ENCODE data around the gene GIT2.

Gene GIT2

GRCh38 chr12:109952873-109953272 lies 43.3 kb downstream of the GIT2 start:
- Mint-ChIP-seq H3K4me3 (no peak overlapping the region), H3K27ac (peak overlapping the region; percentile 77), H3K4me1 (ENCODE audit: low read depth) (peaks cover 30% of the 10 kb centered on the region), H3K27me3 (no peaks in the 10 kb centered on the region), H3K36me3 (ENCODE audit: low read depth) (peaks cover 100% of the 10 kb centered on the region), H3K9me3 (no peaks in the 10 kb centered on the region)
- intact Hi-C loops (cut with micrococcal nuclease), result no loop called here

- Mint-ChIP-seq H3K4me3 (peak overlapping the region; percentile 21), H3K36me3 (ENCODE audit: low read depth) (peaks cover 100% of the 10 kb centered on the region), H3K27me3 (no peaks in the 10 kb centered on the region), H3K9me3 (no peaks in the 10 kb centered on the region), H3K27ac (peak overlapping the region; percentile 77), H3K4me1 (ENCODE audit: low read depth) (peaks cover 35% of the 10 kb centered on the region)
- intact Hi-C loops (cut with micrococcal nuclease), result no loop called here
Observed at GRCh38 chr12:109952160-109952858, 43.9 kb downstream of the GIT2 start.

DNA sequence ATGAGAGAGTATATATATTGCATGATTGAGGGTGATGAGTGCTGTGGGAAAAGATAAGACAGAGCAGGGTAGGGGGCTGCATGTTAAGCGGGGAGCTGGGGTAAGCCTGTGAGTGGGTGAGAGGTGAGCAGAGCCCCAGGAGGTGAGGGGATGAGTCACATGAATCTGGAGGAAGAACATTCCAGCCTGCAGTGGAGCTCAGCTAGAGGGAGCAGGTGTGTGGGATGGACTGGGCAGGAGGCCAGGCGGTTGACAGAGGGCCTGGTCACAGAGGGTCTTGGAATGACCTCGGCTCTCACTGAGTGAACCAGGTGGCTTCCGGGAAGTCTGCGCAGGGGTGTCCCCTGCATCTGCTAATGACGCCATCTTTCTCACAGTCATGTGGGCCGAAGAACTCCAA lies 44.4 kb downstream of the GIT2 start:
- no peaks in the 10 kb centered on the region for H3K9me3 Mint-ChIP-seq
- no peaks in the 10 kb centered on the region for H3K27me3 Mint-ChIP-seq
- no peak overlapping the region for H3K4me3 Mint-ChIP-seq
- H3K36me3 Mint-ChIP-seq (ENCODE audit: low read depth), result peaks cover 100% of the 10 kb centered on the region
- intact Hi-C loops (cut with micrococcal nuclease), result no loop called here
- H3K27ac Mint-ChIP-seq, result peak overlapping the region; percentile 77
- H3K4me1 Mint-ChIP-seq (ENCODE audit: low read depth), result peaks cover 41% of the 10 kb centered on the region

GRCh38 chr12:109951136-109951535 lies 45.0 kb downstream of the GIT2 start:
- no peak overlapping the region for H3K4me3 Mint-ChIP-seq
- H3K36me3 Mint-ChIP-seq (ENCODE audit: low read depth), result peaks cover 99% of the 10 kb centered on the region
- peaks cover 47% of the 10 kb centered on the region for H3K4me1 Mint-ChIP-seq (ENCODE audit: low read depth)
- intact Hi-C loops (cut with micrococcal nuclease), result no loop called here
- H3K27me3 Mint-ChIP-seq, result no peaks in the 10 kb centered on the region
- H3K9me3 Mint-ChIP-seq, result no peaks in the 10 kb centered on the region
- peak overlapping the region; percentile 77 for H3K27ac Mint-ChIP-seq

GRCh38 chr12:109950625-109951024 lies 45.5 kb downstream of the GIT2 start:
- Mint-ChIP-seq H3K36me3 (ENCODE audit: low read depth) (peaks cover 94% of the 10 kb centered on the region), H3K4me3 (no peak overlapping the region), H3K4me1 (ENCODE audit: low read depth) (peaks cover 47% of the 10 kb centered on the region), H3K27ac (no peak overlapping the region), H3K9me3 (no peaks in the 10 kb centered on the region), H3K27me3 (no peaks in the 10 kb centered on the region)
- intact Hi-C loops (cut with micrococcal nuclease), result no loop called here

GRCh38 chr12:109949089-109949488 lies 47.1 kb downstream of the GIT2 start:
- Mint-ChIP-seq H3K36me3 (ENCODE audit: low read depth) (peaks cover 91% of the 10 kb centered on the region), H3K27me3 (no peaks in the 10 kb centered on the region), H3K4me3 (no peak overlapping the region), H3K9me3 (no peaks in the 10 kb centered on the region), H3K27ac (no peak overlapping the region), H3K4me1 (ENCODE audit: low read depth) (peaks cover 55% of the 10 kb centered on the region)
- intact Hi-C loops (cut with micrococcal nuclease), result no loop called here

DNA sequence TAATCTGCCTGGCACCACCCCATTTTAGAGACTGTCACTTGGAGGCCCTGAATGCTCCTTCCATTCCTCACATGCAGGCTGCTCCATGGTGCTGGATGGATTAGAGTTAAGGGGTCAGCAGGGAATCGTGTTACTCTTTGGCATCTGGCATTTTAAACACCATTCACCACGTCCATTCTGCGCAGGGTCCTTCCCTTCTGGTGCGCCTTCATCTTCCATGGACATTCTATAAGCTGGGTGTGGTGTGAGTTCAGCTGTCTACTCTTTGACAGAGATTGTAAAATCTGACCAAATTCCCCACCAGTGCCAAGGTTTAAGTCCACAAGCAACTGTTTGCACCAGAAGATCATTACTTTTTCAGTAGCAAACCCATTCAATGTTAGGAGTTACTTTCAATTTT lies 47.8 kb downstream of the GIT2 start:
- no peaks in the 10 kb centered on the region for H3K27me3 Mint-ChIP-seq
- H3K27ac Mint-ChIP-seq, result peak overlapping the region; percentile 85
- H3K4me1 Mint-ChIP-seq (ENCODE audit: low read depth), result peaks cover 52% of the 10 kb centered on the region
- no peaks in the 10 kb centered on the region for H3K9me3 Mint-ChIP-seq
- intact Hi-C loops (cut with micrococcal nuclease), result no loop called here
- H3K4me3 Mint-ChIP-seq, result no peak overlapping the region
- H3K36me3 Mint-ChIP-seq (ENCODE audit: low read depth), result peaks cover 84% of the 10 kb centered on the region

DNA sequence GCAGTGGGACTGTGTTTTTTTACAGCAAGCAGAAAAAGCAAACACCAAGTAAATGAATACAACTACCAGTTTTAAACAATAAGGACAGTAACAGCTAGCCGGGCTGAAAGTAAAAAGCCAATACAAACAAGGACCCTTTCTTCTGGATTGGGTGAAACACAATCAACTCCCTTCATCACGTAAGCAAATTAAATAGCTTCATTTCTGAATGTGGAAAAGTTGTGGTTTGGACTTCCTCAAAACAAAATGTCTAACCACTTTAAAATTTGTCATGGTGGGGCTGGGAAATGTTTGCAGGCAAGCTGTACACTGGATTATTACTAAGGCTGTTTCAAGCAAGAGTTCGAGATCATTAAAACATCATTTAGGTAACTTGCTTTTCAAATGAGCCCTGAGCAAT lies 48.6 kb downstream of the GIT2 start:
- peak overlapping the region; percentile 85 for H3K27ac Mint-ChIP-seq
- intact Hi-C loops (cut with micrococcal nuclease), result no loop called here
- H3K27me3 Mint-ChIP-seq, result no peaks in the 10 kb centered on the region
- no peak overlapping the region for H3K4me3 Mint-ChIP-seq
- peaks cover 43% of the 10 kb centered on the region for H3K4me1 Mint-ChIP-seq (ENCODE audit: low read depth)
- H3K9me3 Mint-ChIP-seq, result no peaks in the 10 kb centered on the region
- H3K36me3 Mint-ChIP-seq (ENCODE audit: low read depth), result peaks cover 82% of the 10 kb centered on the region

DNA sequence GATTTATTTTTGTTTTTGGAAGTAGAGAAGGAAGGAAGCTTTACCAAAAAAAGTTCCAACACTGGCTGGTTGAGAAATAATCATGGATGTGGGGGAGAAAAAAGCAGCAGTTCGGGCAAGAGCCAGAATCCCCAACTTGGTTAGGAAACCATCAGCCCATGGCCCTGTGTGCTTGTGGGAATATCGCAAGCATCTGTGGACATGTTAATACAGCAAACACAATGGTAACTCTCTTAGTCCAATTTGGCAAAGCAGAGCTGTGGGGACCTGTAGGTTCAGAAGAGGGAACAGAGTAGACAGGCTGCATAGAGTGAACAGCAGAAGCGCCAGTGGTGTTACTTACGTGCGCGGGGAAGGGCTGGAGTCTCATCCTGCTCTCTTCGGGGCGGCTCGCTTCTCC lies 49.3 kb downstream of the GIT2 start:
- H3K27me3 Mint-ChIP-seq, result no peaks in the 10 kb centered on the region
- H3K4me1 Mint-ChIP-seq (ENCODE audit: low read depth), result peaks cover 37% of the 10 kb centered on the region
- H3K36me3 Mint-ChIP-seq (ENCODE audit: low read depth), result peaks cover 81% of the 10 kb centered on the region
- intact Hi-C loops (cut with micrococcal nuclease), result no loop called here
- peak overlapping the region; percentile 85 for H3K27ac Mint-ChIP-seq
- peak overlapping the region; percentile 28 for H3K4me3 Mint-ChIP-seq
- H3K9me3 Mint-ChIP-seq, result no peaks in the 10 kb centered on the region

GRCh38 chr12:109946505-109946904 lies 49.7 kb downstream of the GIT2 start:
- no peaks in the 10 kb centered on the region for H3K27me3 Mint-ChIP-seq
- intact Hi-C loops (cut with micrococcal nuclease), result no loop called here

DNA sequence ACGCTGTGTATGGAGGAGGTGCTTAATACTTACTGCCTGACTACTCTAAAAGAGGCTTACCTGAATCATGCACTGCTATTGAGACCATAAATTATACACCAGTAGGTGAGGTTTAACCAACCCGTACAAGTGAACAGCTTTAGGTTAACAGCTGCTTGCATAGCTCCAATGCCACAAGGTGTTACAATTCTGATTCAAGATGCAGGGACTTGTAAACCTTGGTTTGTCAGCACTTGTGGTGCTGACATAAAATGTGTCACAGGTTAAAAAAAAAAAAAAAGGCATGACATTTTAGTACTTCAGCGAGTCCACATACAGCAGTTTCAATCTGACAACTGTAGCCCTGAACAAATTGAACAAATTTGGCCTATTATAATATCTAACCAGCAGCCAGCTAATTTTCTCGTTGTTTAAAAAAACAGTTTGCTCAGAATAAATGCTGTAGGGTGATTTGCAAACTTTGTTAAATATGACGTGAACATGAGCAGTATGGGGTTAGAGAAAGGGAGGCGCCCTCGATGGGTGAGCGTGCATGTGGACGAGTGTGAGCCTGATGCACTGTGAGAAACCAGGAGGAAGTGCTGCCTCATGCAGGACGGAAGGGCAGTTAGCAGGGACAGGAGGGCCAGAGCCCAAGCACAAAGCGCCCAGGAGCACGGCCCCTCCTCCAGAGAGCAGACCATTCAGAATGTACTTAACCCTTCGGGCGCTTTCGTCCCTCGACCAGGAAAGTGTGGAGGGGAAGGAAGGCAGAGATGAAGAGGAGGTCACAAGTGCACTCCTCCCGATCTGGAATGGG lies 51.4 kb downstream of the GIT2 start:
- peak overlapping the region; percentile 73 for H3K27ac Mint-ChIP-seq
- intact Hi-C loops (cut with micrococcal nuclease), result no loop called here

More at GRCh38 chr12:109946505-109946904, 49.7 kb downstream of the GIT2 start:
- peaks cover 33% of the 10 kb centered on the region for H3K4me1 Mint-ChIP-seq (ENCODE audit: low read depth)
- peaks cover 80% of the 10 kb centered on the region for H3K36me3 Mint-ChIP-seq (ENCODE audit: low read depth)
- no peaks in the 10 kb centered on the region for H3K9me3 Mint-ChIP-seq
- H3K27ac Mint-ChIP-seq, result peak overlapping the region; percentile 85
- peak overlapping the region; percentile 28 for H3K4me3 Mint-ChIP-seq

DNA sequence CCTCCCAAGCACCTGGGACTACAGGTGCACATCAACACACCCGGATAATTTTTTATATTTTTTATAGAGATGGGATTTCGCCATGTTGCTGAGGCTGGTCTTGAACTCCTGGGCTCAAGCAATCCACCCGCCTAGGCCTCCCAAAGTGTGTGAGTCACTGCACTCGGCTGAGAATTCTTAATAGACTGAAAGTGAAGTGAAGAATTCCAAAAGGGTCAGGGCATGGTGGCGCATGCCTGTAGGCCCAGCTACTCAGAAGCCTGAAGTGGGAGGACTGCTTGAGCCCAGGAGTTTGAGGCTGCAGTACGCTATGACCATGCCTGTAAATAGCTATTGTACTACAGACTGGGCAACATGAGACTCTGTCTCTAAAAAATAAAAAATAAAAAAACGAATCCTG lies 52.4 kb downstream of the GIT2 start:
- peaks cover 78% of the 10 kb centered on the region for H3K36me3 Mint-ChIP-seq (ENCODE audit: low read depth)
- no peak overlapping the region for H3K27ac Mint-ChIP-seq
- H3K4me3 Mint-ChIP-seq, result no peak overlapping the region
- intact Hi-C loops (cut with micrococcal nuclease), result no loop called here
- peaks cover 32% of the 10 kb centered on the region for H3K4me1 Mint-ChIP-seq (ENCODE audit: low read depth)
- no peaks in the 10 kb centered on the region for H3K9me3 Mint-ChIP-seq
- no peaks in the 10 kb centered on the region for H3K27me3 Mint-ChIP-seq

More for the DNA sequence above, 51.4 kb downstream of the GIT2 start:
- Mint-ChIP-seq H3K4me1 (ENCODE audit: low read depth) (peaks cover 32% of the 10 kb centered on the region), H3K4me3 (peak overlapping the region; percentile 6), H3K36me3 (ENCODE audit: low read depth) (peaks cover 78% of the 10 kb centered on the region), H3K9me3 (no peaks in the 10 kb centered on the region), H3K27me3 (no peaks in the 10 kb centered on the region)

DNA sequence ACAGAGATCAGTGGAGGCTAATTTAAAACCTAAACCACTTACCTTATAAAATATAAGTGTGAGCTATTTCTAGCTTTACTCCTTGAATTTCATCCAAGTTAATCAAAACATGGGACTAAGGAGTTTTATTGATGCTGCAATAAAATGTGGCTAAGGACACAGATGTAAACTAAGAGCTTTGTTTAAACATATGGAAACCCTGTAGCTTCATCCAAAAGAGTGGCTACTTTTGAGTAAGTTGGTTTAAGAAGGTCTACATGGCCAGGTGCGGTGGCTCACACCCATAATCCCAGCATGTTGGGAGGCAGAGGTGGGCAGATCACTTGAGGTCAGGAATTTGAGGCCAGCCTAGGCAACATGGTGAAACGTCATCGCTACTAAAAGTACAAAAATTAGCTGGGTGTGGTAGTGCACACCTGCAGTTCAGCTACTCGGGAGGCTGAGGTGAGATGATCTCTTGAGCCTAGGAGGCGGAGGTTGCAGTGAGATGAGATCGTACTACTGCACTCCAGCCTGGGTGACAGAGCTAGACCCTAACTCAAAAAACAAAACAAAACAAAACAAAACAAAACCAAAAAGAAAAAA lies 55.7 kb downstream of the GIT2 start:
- Mint-ChIP-seq H3K36me3 (ENCODE audit: low read depth) (peaks cover 86% of the 10 kb centered on the region), H3K27me3 (no peaks in the 10 kb centered on the region), H3K4me3 (no peak overlapping the region), H3K4me1 (ENCODE audit: low read depth) (peaks cover 13% of the 10 kb centered on the region), H3K9me3 (no peaks in the 10 kb centered on the region), H3K27ac (no peak overlapping the region)
- intact Hi-C loops (cut with micrococcal nuclease), result no loop called here

DNA sequence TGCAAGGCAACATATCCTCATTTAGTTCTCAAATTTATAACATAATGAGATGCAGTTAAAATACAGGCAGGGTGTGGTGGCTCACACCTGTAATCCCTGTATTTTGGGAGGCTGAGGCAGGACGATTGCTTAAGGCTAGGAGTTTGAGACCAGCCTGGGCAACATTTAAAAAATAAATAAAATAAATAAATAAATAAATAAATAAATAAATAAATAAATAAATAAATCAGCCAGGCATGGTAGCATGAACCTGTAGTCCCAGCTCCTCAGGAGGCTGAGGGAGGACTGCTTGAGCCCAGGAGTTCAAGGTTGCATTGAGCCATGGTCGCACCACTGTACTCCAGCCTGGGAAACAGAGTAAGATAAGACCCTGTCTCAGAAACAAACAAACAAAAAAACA lies 56.7 kb downstream of the GIT2 start:
- intact Hi-C loops (cut with micrococcal nuclease), result no loop called here
- Mint-ChIP-seq H3K27me3 (no peaks in the 10 kb centered on the region), H3K27ac (no peak overlapping the region), H3K9me3 (no peaks in the 10 kb centered on the region), H3K4me1 (ENCODE audit: low read depth) (peaks cover 5% of the 10 kb centered on the region), H3K36me3 (ENCODE audit: low read depth) (peaks cover 86% of the 10 kb centered on the region), H3K4me3 (no peak overlapping the region)
